K562 (cell line): ENCODE measurements around the gene HSD3B7. TPM values are rescaled to one million over a fixed set of nuclear protein-coding genes. Genes with fewer than 3 reads are reported as not detected.

Experiments
- ATAC-seq: fragments of 200-7000 bp; cut with Tn5 transposase; 3 replicates; pipeline ENCODE4 v1.9.1; 2020; ENCODE audit warnings: moderate library complexity
- BruUV-seq: library from RNA; stranded (reverse); fragments of 400-500 nt; replicated peaks from 2 replicates; lab custom pipeline; 2021; lab: Mats Ljungman, UMichigan
- CTCF ChIA-PET: fragments of 300-600 bp; formaldehyde crosslinking; extraction: SDS; loops from one replicate; lab custom pipeline; 2021; ENCODE audit warnings: low intra/inter-chr PET ratio; lab: Yijun Ruan, JAX
- POLR2A ChIA-PET: fragments of 300-600, 350-650 bp; sonication (Branson Sonifier 250); formaldehyde crosslinking; extraction: SDS; loops from one replicate; lab custom pipeline; 2021; ENCODE audit warnings: antibody characterized with exemption, inconsistent platforms; lab: Yijun Ruan, JAX
- DNase-seq, 4 experiments: peaks; one replicate each; pipeline versions ENCODE4 v3.0.0 to v3.0.0-alpha.2; 2011 to 2018; ENCODE audit warnings: low spot score in 3 of 4, mixed read lengths in 3 of 4; ENCODE audit errors: extremely low read depth in 1 of 4
- FAIRE-seq: peaks from 2 replicates; lab custom pipeline; 2011; peaks lifted over from hg19 to GRCh38; lab: Jason Lieb, UNC
- H2AFZ ChIP-seq: 2 replicates; pipeline ENCODE4 v1.6.0; 2011; ENCODE audit warnings: low read depth, low read length, control low read depth, inconsistent platforms
- H3K27ac ChIP-seq: fragments of 200-600 bp; 3 replicates; pipeline ENCODE4 v1.8.0; 2011; ENCODE audit warnings: low read depth, mild to moderate bottlenecking, control low read depth, inconsistent platforms, low read length, moderate library complexity, mixed read lengths; ENCODE audit errors: extremely low read depth
- H3K27me3 ChIP-seq, 2 experiments: fragments of 300-600 bp in 1 of 2; 2 replicates in 1 of 2; 3 replicates in 1 of 2; pipeline versions ENCODE4 v1.6.0 to v1.8.0; 2011; ENCODE audit warnings: inconsistent platforms in 2 of 2, low read length in 2 of 2, mild to moderate bottlenecking in 1 of 2, mixed read lengths in 1 of 2, moderate library complexity in 1 of 2; ENCODE audit not compliant: control insufficient read depth in 2 of 2, insufficient read depth in 2 of 2
- H3K36me3 ChIP-seq: fragments of 300-600 bp; 3 replicates; pipeline ENCODE4 v1.8.0; 2011; ENCODE audit warnings: mild to moderate bottlenecking, low read length, inconsistent platforms; ENCODE audit not compliant: control insufficient read depth, insufficient read depth
- H3K4me1 ChIP-seq, 2 experiments: fragments of 200-600 bp in 1 of 2; replicated peaks in 1 of 2; 2 replicates in 1 of 2; 3 replicates in 1 of 2; pipeline versions ENCODE4 v1.5.1 to v1.8.0; 2011; ENCODE audit warnings: inconsistent platforms in 2 of 2, low read length in 2 of 2, mild to moderate bottlenecking in 1 of 2, mixed read lengths in 1 of 2, moderate library complexity in 1 of 2; ENCODE audit not compliant: control insufficient read depth in 2 of 2, insufficient read depth in 2 of 2
- H3K4me2 ChIP-seq: 2 replicates; pipeline ENCODE4 v1.6.1; 2011; ENCODE audit warnings: low read length, control low read depth, inconsistent platforms, mixed read lengths; ENCODE audit not compliant: insufficient read depth
- H3K4me3 ChIP-seq: fragments of 200-600 bp; sonication (generic), shearing (Covaris generic); 2 replicates; pipeline ENCODE4 v1.5.1; 2016; ENCODE audit warnings: control low read depth, inconsistent platforms
- H3K79me2 ChIP-seq: fragments of 200-600 bp; 3 replicates; pipeline ENCODE4 v1.8.0; 2011; ENCODE audit warnings: low read length, inconsistent platforms; ENCODE audit not compliant: control insufficient read depth, insufficient read depth
- H3K9ac ChIP-seq, 2 experiments: 2 replicates each; pipeline versions ENCODE4 v1.6.0 to v1.6.1; 2011; ENCODE audit warnings: low read depth in 2 of 2, low read length in 2 of 2, control low read depth in 1 of 2, inconsistent platforms in 1 of 2, mild to moderate bottlenecking in 1 of 2, mixed read lengths in 1 of 2; ENCODE audit not compliant: insufficient read depth in 1 of 2
- H3K9me1 ChIP-seq: one replicate; pipeline ENCODE4 v1.6.0; 2011; ENCODE audit warnings: inconsistent platforms, mild to moderate bottlenecking, low read length, moderate library complexity; ENCODE audit not compliant: control insufficient read depth, insufficient read depth
- H3K9me3 ChIP-seq: replicated peaks from 2 replicates; pipeline ENCODE4 v1.5.1; 2011; ENCODE audit warnings: low read depth, low read length, inconsistent platforms; ENCODE audit not compliant: control insufficient read depth, insufficient read depth
- H4K20me1 ChIP-seq: replicated peaks from 2 replicates; pipeline ENCODE4 v1.6.1; 2011; ENCODE audit warnings: low read length, inconsistent platforms, mixed read lengths; ENCODE audit not compliant: control insufficient read depth, insufficient read depth
- CEBPG ChIP-seq, 3 experiments: fragments of 200-800 bp in 1 of 3; sonication (Bioruptor generic) in 1 of 3; sonication (generic) in 1 of 3; formaldehyde crosslinking in 1 of 3; IDR thresholded peaks in 2 of 3; conservative IDR thresholded peaks in 1 of 3; 2 replicates each; pipeline versions ENCODE4 v1.6.1 to v1.8.0; 2016 to 2022; ENCODE audit warnings: missing compliant biosample characterization in 2 of 3, missing genetic modification characterization in 2 of 3, mild to moderate bottlenecking in 1 of 3, missing genetic modification reagents in 1 of 3
- EGR1 ChIP-seq: fragments of 450-650 bp; conservative IDR thresholded peaks from 2 replicates; pipeline ENCODE4 v1.6.1; 2017; ENCODE audit warnings: mild to moderate bottlenecking
- SRSF7 ChIP-seq: fragments of 200-400 bp; formaldehyde crosslinking; optimal IDR thresholded peaks from 2 replicates; pipeline ENCODE3; 2017; ENCODE audit warnings: mild to moderate bottlenecking, low read depth, low read length
- ZNF140 ChIP-seq: fragments of 250-450 bp; sonication (Bioruptor Pico); IDR thresholded peaks from 2 replicates; pipeline ENCODE4 v1.8.0; 2021; ENCODE audit warnings: moderate library complexity, mild to moderate bottlenecking, inconsistent platforms
- WGBS: fragments of 100-300 bp; shearing (Covaris generic); methylation state at CpG from one replicate; pipeline ENCODE4 v1.1.6; 2016; ENCODE audit warnings: low coverage, mixed read lengths; ENCODE audit not compliant: insufficient coverage; ENCODE audit errors: missing lambda C conversion rate; 5-methylcytosine and 5-hydroxymethylcytosine counted together
- in situ Hi-C: fragments of 300-500 bp; cut with MboI; formaldehyde crosslinking; loops from 4 replicates; pipeline ENCODE4 v1.15.0; 2018; ENCODE audit warnings: inconsistent platforms, mixed read lengths
- intact Hi-C: fragments of 100-400 bp; cut with micrococcal nuclease; formaldehyde crosslinking; loops from 2 replicates; pipeline ENCODE4 v1.14.2; 2022
- polyA plus RNA-seq, 8 experiments: library from polyadenylated mRNA; depleted of rRNA in 4 of 8; stranded (reverse) in 5 of 8; unstranded in 3 of 8; fragments of >200 nt; fragmentation: Nextera tagmentation in 2 of 8; fragmentation: Illumina TruSeq in 1 of 8; extraction: Ambion mirVana in 2 of 8; extraction: Trizol in 1 of 8; gene quantifications; 2 replicates each; pipeline versions ENCODE4 v1.2.1 to v1.2.3, GENCODE V29; 2011 to 2014; ENCODE audit warnings: inconsistent platforms in 1 of 8, missing spikeins in 1 of 8
- total RNA-seq, 7 experiments: library from RNA; depleted of rRNA in 6 of 7; stranded (reverse); fragments of >200 nt in 6 of 7; fragmentation: Illumina TruSeq in 2 of 7; extraction: Trizol in 2 of 7; gene quantifications; 2 replicates each; pipeline versions ENCODE4 v1.2.1 to v1.2.3, GENCODE V29; 2011 to 2021; ENCODE audit warnings: low replicate concordance in 1 of 7

The HSD3B7 gene
- total and polyA plus RNA-seq, 9 of the 15 experiments (the other 6 are each of a cell fraction or from before 2014, with no cell fraction given), result 5.4 to 49.1 (median 23.0) TPM

DNA sequence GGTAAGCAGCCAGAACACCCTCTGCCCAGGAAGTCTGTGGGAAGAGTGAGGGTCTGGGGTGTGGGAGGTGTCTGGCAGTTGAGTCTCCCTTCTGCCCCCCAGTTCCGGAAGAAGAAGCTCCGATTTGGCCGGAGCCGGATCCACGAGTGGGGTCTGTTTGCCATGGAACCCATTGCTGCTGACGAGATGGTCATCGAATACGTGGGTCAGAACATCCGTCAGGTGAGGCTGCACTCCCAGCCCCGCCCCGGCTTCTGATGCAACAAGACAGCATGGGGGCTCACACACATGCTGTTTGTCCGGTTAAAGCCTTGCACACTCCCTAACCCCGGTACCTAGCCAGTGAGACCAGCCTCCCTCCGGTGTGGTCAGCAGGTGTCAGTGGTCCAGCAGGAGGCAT lies 4.0 kb upstream of the HSD3B7 start:
- in situ Hi-C loops, result loop anchor here (10.0 to 25.0 kb wide), 2 partner anchors 314 to 456 kb away; partner anchors contain the start of genes COX6A2 and ZNF843

GRCh38 chr16:30982548-30983288 lies 2.3 kb upstream of the HSD3B7 start:
- BruUV-seq, result no TSS peak
- Histone ChIP-seq H3K27me3 (no peaks in the 10 kb centered on the region), H3K4me3 (no peak overlapping the region), H3K9me1 (peaks cover 2% of the 10 kb centered on the region), H3K79me2 (peaks cover 15% of the 10 kb centered on the region), H3K9me3 (no peaks in the 10 kb centered on the region), H2AFZ (no peak overlapping the region), H4K20me1 (no peaks in the 10 kb centered on the region; the same call in none of the 2 replicates), H3K27ac (no peak overlapping the region), H3K4me2 (no peak overlapping the region), H3K4me1 (peaks cover 7 to 60% of the 10 kb centered on the region in 2 experiments; a peak in 4 of 5 replicates), H3K9ac (peak overlapping the region in 1 of 2 experiments; percentile 66; a peak in 1 of 4 replicates), H3K36me3 (peaks cover 79% of the 10 kb centered on the region; the same call in 2 of the 3 replicates)
- intact Hi-C loops (loop anchor here (10.0 kb wide), 2 partner anchors 162 to 312 kb away; no protein-coding TSS in a partner anchor), in situ Hi-C loops (loop anchor here (10.0 to 25.0 kb wide), 2 partner anchors 312 to 455 kb away; partner anchors contain the start of genes COX6A2 and ZNF843)
- 62% methylated on average over 17 of the region's 17 CpGs for WGBS
- no peak for DNase-seq
- ChIA-PET CTCF (interaction anchor here (0.6 kb wide), 1 partner anchor 391 kb away, joined by 3 read pairs; no protein-coding TSS in a partner anchor), POLR2A (interaction anchor here (0.6 to 5.7 kb wide), 11 partner anchors 9 to 351 kb away, joined by 3 to 32 read pairs (median 4); partner anchors contain the start of genes FUS, ZNF646 and ZNF668)
- no peak for FAIRE-seq
- ATAC-seq, result no peak
- TF ChIP-seq ZNF140 (CRISPR knock-in tag) (no peak), EGR1 (no peak)

More for the DNA sequence above, 4.0 kb upstream of the HSD3B7 start:
- intact Hi-C loops, result loop anchor here (10.0 kb wide), 2 partner anchors 164 to 314 kb away; no protein-coding TSS in a partner anchor
- DNase-seq, result no peak
- TF ChIP-seq SRSF7, result no peak
- peak; percentile 19; the same call in 1 of the 2 replicates for TF ChIP-seq CEBPG (CRISPR knock-in tag; IDR thresholded peaks at IDR 0.05)
- no peak for TF ChIP-seq CEBPG (tag; conservative IDR thresholded peaks at IDR 0.05 in 1 of 2, IDR thresholded peaks at IDR 0.05 in 1 of 2)
- Histone ChIP-seq H3K9ac (no peak overlapping the region), H3K36me3 (peaks cover 82% of the 10 kb centered on the region; the same call in 2 of the 3 replicates), H3K4me3 (no peak overlapping the region), H3K4me1 (peaks cover 5 to 51% of the 10 kb centered on the region in 2 experiments; a peak in 4 of 5 replicates), H4K20me1 (no peaks in the 10 kb centered on the region; the same call in none of the 2 replicates), H2AFZ (no peak overlapping the region), H3K9me1 (peaks cover 2% of the 10 kb centered on the region), H3K4me2 (no peak overlapping the region), H3K27me3 (no peaks in the 10 kb centered on the region), H3K9me3 (no peaks in the 10 kb centered on the region), H3K79me2 (peaks cover 13% of the 10 kb centered on the region), H3K27ac (no peak overlapping the region)
- FAIRE-seq, result no peak
- BruUV-seq, result no TSS peak
- no peak for ATAC-seq
- ChIA-PET CTCF (interaction anchor here (0.6 kb wide), 1 partner anchor 65 kb away, joined by 9 read pairs; no protein-coding TSS in a partner anchor), POLR2A (interaction anchor here (5.7 kb wide), 1 partner anchor 12 kb away, joined by 32 read pairs; no protein-coding TSS in a partner anchor)
- WGBS, result 92% methylated on average over 12 of the region's 14 CpGs
